Ovary (tissue), 9 donors: ENCODE data around the gene MRPL10. TPM values are rescaled to one million over a fixed set of nuclear protein-coding genes. Genes with fewer than 3 reads are reported as not detected.

Experiments
- DNase-seq, 5 donors: peaks; one replicate each; pipeline ENCODE4 v3.0.0-alpha.2; 2019 to 2020
- H3K27ac ChIP-seq, 2 donors: fragments of 200-600 bp; one replicate each; pipeline versions ENCODE4 v1.5.1 to v1.8.0; 2019 to 2022
- H3K27me3 ChIP-seq: fragments of 200-600 bp; one replicate; pipeline ENCODE4 v1.8.0; 2022
- H3K36me3 ChIP-seq: fragments of 200-600 bp; sonication (generic); one replicate; pipeline ENCODE4 v1.5.1; 2019
- H3K4me1 ChIP-seq: one replicate; pipeline ENCODE4 v1.8.1; 2013; ENCODE audit warnings: mild to moderate bottlenecking, moderate library complexity; ENCODE audit not compliant: insufficient read depth
- H3K4me3 ChIP-seq: fragments of 200-600 bp; sonication (generic); one replicate; pipeline ENCODE4 v1.5.1; 2017
- H3K9me3 ChIP-seq, 2 donors: fragments of 200-600 bp in 1 of 2; sonication (generic) in 1 of 2; one replicate each; pipeline versions ENCODE4 v1.5.1 to v1.8.1; 2013 to 2019; ENCODE audit warnings: mild to moderate bottlenecking in 1 of 2, moderate library complexity in 1 of 2
- EP300 ChIP-seq: sonication (generic); formaldehyde crosslinking; IDR thresholded peaks from one replicate; pipeline ENCODE4 v1.6.1; 2017; ENCODE audit warnings: antibody characterized with exemption
- POLR2A ChIP-seq: fragments of 450-650 bp; IDR thresholded peaks from one replicate; pipeline ENCODE4 v1.6.1; 2017; ENCODE audit warnings: antibody characterized with exemption, mild to moderate bottlenecking, moderate library complexity
- WGBS, 3 donors: extraction: QIAGEN DNeasy Blood & Tissue Kit in 1 of 3; methylation state at CpG; one replicate each; pipeline versions ENCODE4 v1.1.5 to v1.1.7; 2013 to 2017; 5-methylcytosine and 5-hydroxymethylcytosine counted together
- intact Hi-C, 4 donors: fragments of 100-400 bp; cut with DNase I; formaldehyde crosslinking; loops; one replicate each; pipeline versions ENCODE4 v1.11.0 to v1.15.1; 2022 to 2023
- polyA plus RNA-seq, 2 donors: library from polyadenylated mRNA; stranded (reverse); fragments of 200-250 nt in 1 of 2; fragments of 350-450 nt in 1 of 2; fragmentation: Illumina TruSeq in 1 of 2; extraction: RNeasy Lipid Tissue Mini Kit (QIAGEN cat#74804) in 1 of 2; gene quantifications; one replicate each; pipeline ENCODE4 v1.2.3, GENCODE V29; 2013 to 2014
- total RNA-seq, 7 donors: library from RNA; depleted of rRNA in 2 of 7; stranded (reverse); fragments of >200 nt in 2 of 7; fragmentation: NEBNext Ultra II Directional in 3 of 7; extraction: Animal tissue kit (Norgen Biotek cat#: 25700) in 3 of 7; gene quantifications; one replicate each; pipeline versions ENCODE4 v1.1.0 to v1.2.4, GENCODE V29; 2016 to 2023
- TF ChIP-seq, protein P1 (sequence below), 3 donors: fragments of 450-650 bp in 2 of 3; fragments of 200-600 bp in 1 of 3; IDR thresholded peaks; one replicate each; pipeline versions ENCODE4 v1.5.1 to v1.8.0; 2016 to 2022; ENCODE audit warnings: antibody characterized with exemption in 3 of 3, mild to moderate bottlenecking in 1 of 3
- donor health status: DM: no; HTN: no; CAD: no; lungs with moderate emphysema.
- donor health status: DM: no; HTN: no; CAD: no.
- donor health status: Bipolar disorder and iron deficiency.
- donor health status: DM: yes; HTN: yes; CAD: no.
- donor health status: DM: no; HTN: no; CAD: no.
- donor health status: DM: yes; HTN: yes; CAD: no.

The MRPL10 gene
- total and polyA plus RNA-seq, 9 donors = 30.4 to 64.4 (median 48.8) TPM

DNA sequence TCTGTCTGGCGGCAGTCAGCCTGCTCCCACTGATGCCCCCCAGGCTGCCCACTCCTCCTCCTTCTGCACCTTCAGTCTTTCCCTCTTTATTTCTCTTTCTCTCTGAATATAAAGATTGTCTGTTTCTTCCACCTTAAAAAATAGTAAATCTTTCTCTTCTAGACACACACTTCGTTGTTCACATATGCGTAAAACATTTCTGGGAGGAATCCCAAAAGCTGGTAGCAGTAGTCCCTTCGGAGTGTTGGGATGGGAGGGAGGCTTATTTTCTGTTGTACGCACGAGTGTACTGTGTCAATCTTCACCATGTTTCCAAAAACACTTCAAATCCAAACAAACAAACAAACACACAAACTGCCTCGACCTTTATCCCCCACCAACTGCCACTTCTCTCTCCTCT, 19.6 kb downstream of the MRPL10 start:
- WGBS, 3 donors = 55 to 72% (median 62%) methylated on average over 7 of the region's 7 CpGs
- intact Hi-C loops = no loop called here
- H3K27ac ChIP-seq = no peak overlapping the region
- no peak overlapping the region for H3K4me3 ChIP-seq
- H3K36me3 ChIP-seq = no peaks in the 10 kb centered on the region
- TF ChIP-seq, protein P1, sequence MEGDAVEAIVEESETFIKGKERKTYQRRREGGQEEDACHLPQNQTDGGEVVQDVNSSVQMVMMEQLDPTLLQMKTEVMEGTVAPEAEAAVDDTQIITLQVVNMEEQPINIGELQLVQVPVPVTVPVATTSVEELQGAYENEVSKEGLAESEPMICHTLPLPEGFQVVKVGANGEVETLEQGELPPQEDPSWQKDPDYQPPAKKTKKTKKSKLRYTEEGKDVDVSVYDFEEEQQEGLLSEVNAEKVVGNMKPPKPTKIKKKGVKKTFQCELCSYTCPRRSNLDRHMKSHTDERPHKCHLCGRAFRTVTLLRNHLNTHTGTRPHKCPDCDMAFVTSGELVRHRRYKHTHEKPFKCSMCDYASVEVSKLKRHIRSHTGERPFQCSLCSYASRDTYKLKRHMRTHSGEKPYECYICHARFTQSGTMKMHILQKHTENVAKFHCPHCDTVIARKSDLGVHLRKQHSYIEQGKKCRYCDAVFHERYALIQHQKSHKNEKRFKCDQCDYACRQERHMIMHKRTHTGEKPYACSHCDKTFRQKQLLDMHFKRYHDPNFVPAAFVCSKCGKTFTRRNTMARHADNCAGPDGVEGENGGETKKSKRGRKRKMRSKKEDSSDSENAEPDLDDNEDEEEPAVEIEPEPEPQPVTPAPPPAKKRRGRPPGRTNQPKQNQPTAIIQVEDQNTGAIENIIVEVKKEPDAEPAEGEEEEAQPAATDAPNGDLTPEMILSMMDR (IDR thresholded peaks at IDR 0.05) = no peak
- TF ChIP-seq EP300 (no peak), POLR2A (no peak)
- no peaks in the 10 kb centered on the region for H3K27me3 ChIP-seq
- no peak for DNase-seq
- no peaks in the 10 kb centered on the region for H3K4me1 ChIP-seq
- no peaks in the 10 kb centered on the region for H3K9me3 ChIP-seq

DNA sequence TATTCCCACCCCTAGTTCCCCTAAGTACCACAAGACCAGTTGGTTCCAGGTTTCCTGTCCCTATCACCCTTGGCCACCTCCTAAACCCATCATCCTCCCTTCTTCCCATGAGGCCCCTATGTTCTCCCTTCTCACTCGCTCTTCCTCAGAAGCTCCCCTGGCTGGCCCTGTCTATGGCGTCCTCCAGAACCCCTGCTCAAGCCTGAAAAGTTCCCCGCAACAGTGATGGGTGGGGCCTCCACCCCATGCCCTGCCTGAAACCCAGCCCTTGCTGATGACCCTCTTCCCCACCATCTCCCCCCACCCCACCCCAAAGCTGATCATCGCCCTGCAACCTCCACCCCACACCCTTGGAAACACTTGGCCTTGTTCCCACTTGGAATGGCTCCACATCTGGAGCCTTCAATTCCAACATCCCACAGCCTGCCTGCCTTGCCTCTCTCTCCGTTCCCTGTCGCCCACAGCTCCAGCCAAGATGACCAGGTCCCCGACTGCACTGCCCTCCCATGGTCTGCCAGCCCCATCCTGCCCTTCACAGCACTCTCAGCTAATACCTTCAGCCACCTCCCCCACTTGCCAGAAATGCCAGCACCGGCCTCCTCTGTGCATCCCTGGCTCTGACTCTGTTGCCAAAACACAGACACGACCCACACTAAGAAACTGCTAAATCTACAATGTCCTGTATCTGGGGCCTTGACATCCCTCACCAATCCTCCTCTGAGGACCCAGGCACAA, 20.3 kb downstream of the MRPL10 start:
- 59 to 63% (median 61%) methylated on average over 9 of the region's 9 CpGs for WGBS, 3 donors
- Histone ChIP-seq H3K27ac (no peak overlapping the region), H3K4me1 (no peaks in the 10 kb centered on the region), H3K27me3 (no peaks in the 10 kb centered on the region), H3K9me3 (no peaks in the 10 kb centered on the region), H3K36me3 (no peaks in the 10 kb centered on the region), H3K4me3 (no peak overlapping the region)
- peak in 1 of 5 donors; percentile 53 for DNase-seq
- intact Hi-C loops = no loop called here
- TF ChIP-seq POLR2A (no peak), EP300 (no peak)
- TF ChIP-seq, protein P1 (IDR thresholded peaks at IDR 0.05) = no peak

DNA sequence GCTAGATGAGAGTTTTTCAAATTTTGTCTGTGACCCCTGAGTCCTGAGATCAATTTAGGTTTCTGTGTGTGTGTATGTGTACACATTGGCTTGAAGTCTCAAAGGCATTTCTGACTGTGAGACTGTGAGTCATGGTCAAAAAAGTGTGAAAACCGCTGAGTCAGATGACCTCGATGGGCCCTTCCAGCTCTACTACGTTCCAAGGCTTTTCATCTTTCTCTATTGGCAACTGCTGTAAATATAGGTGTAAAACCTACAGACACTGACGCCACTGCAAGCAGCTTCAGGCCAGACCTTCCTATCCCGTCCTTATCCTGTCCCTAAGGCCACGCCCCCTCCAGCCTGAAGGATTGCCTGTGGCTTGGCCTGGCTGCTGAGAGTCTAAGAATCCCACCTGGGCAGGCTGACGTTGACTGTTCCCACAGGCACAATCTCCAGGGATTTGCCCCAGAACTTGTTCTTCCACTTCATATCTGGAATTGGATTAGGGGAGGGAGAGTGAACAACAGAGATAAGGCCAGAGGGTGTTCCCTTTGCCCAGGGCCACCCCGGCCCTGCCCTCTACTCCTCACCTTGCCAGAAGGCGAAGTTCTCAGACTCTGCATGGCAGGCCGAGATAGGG, 21.0 kb downstream of the MRPL10 start:
- H3K27me3 ChIP-seq = no peaks in the 10 kb centered on the region
- peak in 2 of 5 donors; percentile 25 to 62 for DNase-seq
- TF ChIP-seq EP300 (no peak), POLR2A (no peak)
- TF ChIP-seq, protein P1 (IDR thresholded peaks at IDR 0.05) = no peak
- 50 to 51% (median 51%) methylated on average over 10 of the region's 10 CpGs for WGBS, 3 donors
- H3K9me3 ChIP-seq = no peaks in the 10 kb centered on the region
- intact Hi-C loops = no loop called here
- H3K27ac ChIP-seq = no peak overlapping the region
- H3K4me3 ChIP-seq = no peak overlapping the region
- H3K36me3 ChIP-seq = no peaks in the 10 kb centered on the region
- H3K4me1 ChIP-seq = no peaks in the 10 kb centered on the region

DNA sequence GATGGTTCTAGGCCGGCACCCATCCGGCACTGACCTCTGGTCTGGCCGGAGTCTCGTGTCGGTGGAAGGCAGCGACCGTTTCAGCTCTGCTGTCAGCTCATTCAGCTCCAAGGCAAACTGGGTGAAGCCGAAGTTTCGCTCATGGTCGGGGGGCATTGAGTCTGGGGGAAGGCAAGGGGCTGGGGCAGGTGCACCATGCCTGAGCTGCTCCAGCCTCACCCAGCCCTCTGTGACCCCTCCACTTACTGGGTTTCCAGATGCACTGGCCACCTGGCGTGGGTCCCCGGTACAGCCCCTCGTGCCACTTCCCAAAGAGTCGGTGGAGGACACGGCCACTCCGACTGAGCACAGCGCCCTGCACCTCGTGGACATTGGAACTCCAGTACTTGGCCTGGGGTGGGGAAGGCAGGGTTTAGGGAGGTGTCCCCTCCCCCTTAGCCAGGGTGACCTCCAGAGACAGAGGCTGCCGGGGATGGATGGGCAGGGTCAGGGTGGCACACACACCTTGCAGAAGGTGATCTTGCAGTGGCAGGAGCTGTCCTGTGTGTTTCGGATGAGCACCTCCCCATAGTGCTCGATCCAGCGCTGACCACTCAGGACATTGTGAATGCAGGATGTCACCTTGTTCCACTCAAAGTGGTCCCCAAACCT, 22.4 kb downstream of the MRPL10 start:
- no peaks in the 10 kb centered on the region for H3K4me1 ChIP-seq
- no peaks in the 10 kb centered on the region for H3K27me3 ChIP-seq
- no peaks in the 10 kb centered on the region for H3K9me3 ChIP-seq
- no peak for TF ChIP-seq EP300
- H3K4me3 ChIP-seq = no peak overlapping the region
- intact Hi-C loops = no loop called here
- peak in 1 of 5 donors; percentile 24 for DNase-seq
- 92 to 94% (median 94%) methylated on average over 21 to 22 of the region's 22 CpGs for WGBS, 3 donors
- no peaks in the 10 kb centered on the region for H3K36me3 ChIP-seq
- H3K27ac ChIP-seq = no peak overlapping the region
